MCF 10A (cell line): ENCODE measurements around the gene PRSS27. TPM values are rescaled to one million over a fixed set of nuclear protein-coding genes. Genes with fewer than 3 reads are reported as not detected.
"Not testable (repeated sequence)": the region's sequence is repeated elsewhere in the genome, so short reads cannot be mapped to it uniquely, and the experiment has no call there.

Experiments used
- BruUV-seq: library from RNA; stranded (reverse); fragments of 400-500 nt; replicated peaks from 2 replicates; lab custom pipeline; 2021; lab: Mats Ljungman, UMichigan
- CTCF ChIA-PET: fragments of 300-600 bp; sonication (Branson Sonifier 250); formaldehyde crosslinking; extraction: SDS; loops from one replicate; lab custom pipeline; 2021; ENCODE audit warnings: antibody characterized with exemption, inconsistent platforms; lab: Yijun Ruan, JAX
- POLR2A ChIA-PET: fragments of 300-600, 350-650 bp; sonication (Branson Sonifier 250); formaldehyde crosslinking; extraction: SDS; loops from one replicate; lab custom pipeline; 2020; ENCODE audit warnings: antibody characterized with exemption, inconsistent platforms; lab: Yijun Ruan, JAX
- DNase-seq: peaks from one replicate; pipeline ENCODE4 v3.0.0-alpha.2; 2018; ENCODE audit not compliant: unreplicated experiment
- H3K27ac Mint-ChIP-seq: one replicate; pipeline ENCODE4 v1.8.0; 2022; ENCODE audit warnings: mild to moderate bottlenecking, low read depth, mixed read lengths; ENCODE audit not compliant: unreplicated experiment
- H3K27me3 Mint-ChIP-seq: one replicate; pipeline ENCODE4 v1.8.0; 2022; ENCODE audit warnings: mixed read lengths; ENCODE audit not compliant: insufficient read depth, unreplicated experiment
- H3K36me3 Mint-ChIP-seq: one replicate; pipeline ENCODE4 v1.8.0; 2022; ENCODE audit warnings: mild to moderate bottlenecking, moderate library complexity, mixed read lengths; ENCODE audit not compliant: insufficient read depth, unreplicated experiment
- H3K4me1 Mint-ChIP-seq: one replicate; pipeline ENCODE4 v1.8.0; 2022; ENCODE audit warnings: mixed read lengths; ENCODE audit not compliant: insufficient read depth, unreplicated experiment
- H3K4me3 Mint-ChIP-seq: one replicate; pipeline ENCODE4 v1.8.0; 2022; ENCODE audit warnings: mild to moderate bottlenecking, moderate library complexity, mixed read lengths; ENCODE audit not compliant: unreplicated experiment
- H3K9me3 Mint-ChIP-seq: one replicate; pipeline ENCODE4 v1.8.0; 2022; ENCODE audit warnings: mixed read lengths; ENCODE audit not compliant: unreplicated experiment
- intact Hi-C: fragments of 100-400 bp; cut with micrococcal nuclease; formaldehyde crosslinking; loops from 2 replicates; pipeline ENCODE4 v1.14.1; 2022
- total RNA-seq: library from RNA; stranded (reverse); gene quantifications from 2 replicates; pipeline ENCODE4 v1.2.3, GENCODE V29; 2022
- TF ChIP-seq, protein P1 (sequence below): fragments of 200-600 bp; IDR thresholded peaks from one replicate; pipeline ENCODE4 v1.8.0; 2022; ENCODE audit warnings: antibody characterized with exemption, mild to moderate bottlenecking; ENCODE audit not compliant: unreplicated experiment

PRSS27 gene
- total RNA-seq, 1 experiment from 2014 or later, result 5.8 TPM

DNA sequence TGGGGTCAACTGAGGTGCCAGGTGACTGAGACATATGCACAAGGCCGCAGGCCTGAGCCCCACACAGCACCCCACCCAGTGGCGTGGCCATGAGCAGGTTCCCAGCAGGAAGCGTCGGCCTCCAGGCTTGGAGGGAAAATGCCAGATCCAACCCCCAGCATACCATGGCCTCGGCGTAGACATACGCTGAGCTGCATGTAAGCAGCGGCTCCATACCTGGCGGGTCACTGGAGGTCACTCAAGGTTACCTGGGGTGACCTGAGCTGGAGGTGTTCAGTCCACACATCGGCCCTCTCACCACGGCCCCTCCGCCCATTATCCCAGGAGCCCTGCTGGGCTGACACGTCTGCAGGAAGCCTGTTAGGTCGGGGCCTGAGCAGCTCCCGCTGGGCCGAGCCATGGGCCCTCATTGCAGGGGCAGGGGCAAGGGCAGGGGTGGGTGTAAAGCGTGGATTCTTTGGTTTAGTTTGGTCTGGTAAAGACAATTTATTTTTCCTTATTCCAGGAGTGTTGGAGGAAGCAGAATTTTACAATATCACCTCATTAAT lies 22.5 kb downstream of the PRSS27 start:
- POLR2A ChIA-PET, result interaction anchor here (0.7 kb wide), 1 partner anchor 31 kb away, joined by 3 read pairs; no protein-coding TSS in a partner anchor
- DNase-seq, result no peak
- TF ChIP-seq, protein P1, sequence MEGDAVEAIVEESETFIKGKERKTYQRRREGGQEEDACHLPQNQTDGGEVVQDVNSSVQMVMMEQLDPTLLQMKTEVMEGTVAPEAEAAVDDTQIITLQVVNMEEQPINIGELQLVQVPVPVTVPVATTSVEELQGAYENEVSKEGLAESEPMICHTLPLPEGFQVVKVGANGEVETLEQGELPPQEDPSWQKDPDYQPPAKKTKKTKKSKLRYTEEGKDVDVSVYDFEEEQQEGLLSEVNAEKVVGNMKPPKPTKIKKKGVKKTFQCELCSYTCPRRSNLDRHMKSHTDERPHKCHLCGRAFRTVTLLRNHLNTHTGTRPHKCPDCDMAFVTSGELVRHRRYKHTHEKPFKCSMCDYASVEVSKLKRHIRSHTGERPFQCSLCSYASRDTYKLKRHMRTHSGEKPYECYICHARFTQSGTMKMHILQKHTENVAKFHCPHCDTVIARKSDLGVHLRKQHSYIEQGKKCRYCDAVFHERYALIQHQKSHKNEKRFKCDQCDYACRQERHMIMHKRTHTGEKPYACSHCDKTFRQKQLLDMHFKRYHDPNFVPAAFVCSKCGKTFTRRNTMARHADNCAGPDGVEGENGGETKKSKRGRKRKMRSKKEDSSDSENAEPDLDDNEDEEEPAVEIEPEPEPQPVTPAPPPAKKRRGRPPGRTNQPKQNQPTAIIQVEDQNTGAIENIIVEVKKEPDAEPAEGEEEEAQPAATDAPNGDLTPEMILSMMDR, result no peak

DNA sequence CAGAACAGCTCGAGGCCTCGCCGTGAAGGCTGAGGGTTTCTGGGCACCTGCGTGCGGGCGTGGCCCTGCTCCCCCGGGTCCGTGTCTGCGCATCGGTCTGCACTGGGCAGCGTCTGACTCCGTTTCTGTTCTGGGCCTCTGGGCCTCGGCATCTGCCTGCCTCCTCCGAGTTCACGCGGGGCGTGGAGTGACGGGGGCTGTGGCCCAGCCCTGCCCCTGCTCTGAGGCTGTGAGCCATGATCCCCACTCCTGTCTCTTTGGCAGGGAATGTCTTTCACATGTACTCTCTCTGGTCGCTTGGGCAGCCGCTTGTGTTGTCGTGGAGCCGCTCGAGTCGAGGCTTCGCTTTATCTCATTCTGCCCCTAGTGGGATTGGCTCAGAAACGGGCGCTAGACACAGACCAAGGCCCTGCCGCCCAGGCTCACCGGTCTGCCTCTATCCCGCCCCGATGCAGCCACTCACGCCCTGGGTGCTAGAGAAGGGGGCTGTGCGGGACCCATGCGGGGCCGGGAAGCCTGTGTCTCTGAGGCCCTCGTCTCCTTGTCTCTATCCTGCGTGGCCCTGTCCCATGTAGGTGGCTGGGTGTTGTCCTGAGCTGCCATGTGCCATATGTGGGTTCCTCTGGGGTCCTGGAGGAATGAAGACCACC lies 23.3 kb downstream of the PRSS27 start:
- H3K9me3 Mint-ChIP-seq, POLR2A ChIA-PET, BruUV-seq, CTCF ChIA-PET, H3K27ac Mint-ChIP-seq, intact Hi-C loops, H3K4me1 Mint-ChIP-seq, DNase-seq, H3K27me3 Mint-ChIP-seq, H3K4me3 Mint-ChIP-seq: not testable (repeated sequence)
- peaks cover 22% of the 10 kb centered on the region for H3K36me3 Mint-ChIP-seq

More for the DNA sequence above, 22.5 kb downstream of the PRSS27 start:
- CTCF ChIA-PET, result no interaction called here
- H3K27ac Mint-ChIP-seq, result no peak overlapping the region
- H3K27me3 Mint-ChIP-seq, result no peaks in the 10 kb centered on the region
- no peaks in the 10 kb centered on the region for H3K9me3 Mint-ChIP-seq
- H3K4me1 Mint-ChIP-seq, result peaks cover 4% of the 10 kb centered on the region
- BruUV-seq, result no TSS peak
- peaks cover 29% of the 10 kb centered on the region for H3K36me3 Mint-ChIP-seq
- H3K4me3 Mint-ChIP-seq, result no peak overlapping the region
- intact Hi-C loops, result no loop called here

- H3K4me1 Mint-ChIP-seq, result peaks cover 4% of the 10 kb centered on the region
- no peaks in the 10 kb centered on the region for H3K9me3 Mint-ChIP-seq
- no peak overlapping the region for H3K4me3 Mint-ChIP-seq
- no peak for DNase-seq
- ChIA-PET POLR2A (interaction anchor here (0.6 to 1.1 kb wide), 2 partner anchors 111 to 184 kb away, joined by 3 to 4 read pairs; no protein-coding TSS in a partner anchor), CTCF (no interaction called here)
- BruUV-seq, result no TSS peak
- TF ChIP-seq, protein P1, result no peak
- no peaks in the 10 kb centered on the region for H3K27me3 Mint-ChIP-seq
- intact Hi-C loops, result no loop called here
- H3K27ac Mint-ChIP-seq, result no peak overlapping the region
- peaks cover 13% of the 10 kb centered on the region for H3K36me3 Mint-ChIP-seq
These were observed 26.9 kb downstream of the PRSS27 start for GRCh38 chr16:2692948-2693651.

GRCh38 chr16:2692251-2692947 lies 27.6 kb downstream of the PRSS27 start:
- intact Hi-C loops, result no loop called here
- Mint-ChIP-seq H3K9me3 (no peaks in the 10 kb centered on the region), H3K4me3 (no peak overlapping the region), H3K27me3 (no peaks in the 10 kb centered on the region), H3K4me1 (peaks cover 4% of the 10 kb centered on the region), H3K36me3 (peaks cover 6% of the 10 kb centered on the region), H3K27ac (no peak overlapping the region)
- POLR2A ChIA-PET, result interaction anchor here (1.1 to 1.8 kb wide), 2 partner anchors 10 to 185 kb away, joined by 4 to 6 read pairs; partner anchors contain the start of gene KCTD5
- TF ChIP-seq, protein P1, result no peak
- no TSS peak for BruUV-seq
- CTCF ChIA-PET, result interaction anchor here (0.7 kb wide), 1 partner anchor 437 kb away, joined by 3 read pairs; no protein-coding TSS in a partner anchor
- no peak for DNase-seq
